ENCODE measurements around the gene NMNAT3. TPM values are rescaled to one million over a fixed set of nuclear protein-coding genes. Genes with fewer than 3 reads are reported as not detected.

Gene NMNAT3
- total and polyA plus RNA-seq, 2 experiments from 2014 or later = 8.3 to 9.2 TPM

- H3K9me3 Mint-ChIP-seq = no peaks in the 10 kb centered on the region
- TF ChIP-seq JUNB (IDR thresholded peaks at IDR 0.05; ENCODE audit: unreplicated experiment) (no peak), NANOG (IDR thresholded peaks at IDR 0.05; ENCODE audit: borderline replicate concordance) (no peak), EZH2 (IDR thresholded peaks at IDR 0.05; ENCODE audit: low read depth, unreplicated experiment) (no peak), STAT1 (IDR thresholded peaks at IDR 0.05; ENCODE audit: unreplicated experiment) (no peak), CTCF (conservative IDR thresholded peaks at IDR 0.05; ENCODE audit: low read depth in 2 of 2) (no peak), ETS1 (IDR thresholded peaks at IDR 0.05) (no peak)
- no peaks in the 10 kb centered on the region for H3K27me3 ChIP-seq (ENCODE audit: insufficient read depth)
- no peaks in the 10 kb centered on the region for H3K36me3 ChIP-seq (ENCODE audit: insufficient read depth)
- ATAC-seq (no peak), DNase-seq (ENCODE audit: low spot score) (no peak)
- H3K27ac Mint-ChIP-seq = no peak overlapping the region
- H3K36me3 Mint-ChIP-seq (ENCODE audit: low read depth) = no peaks in the 10 kb centered on the region
- no peak overlapping the region for H3K4me3 Mint-ChIP-seq
- H3K4me3 ChIP-seq = no peak overlapping the region
- H3K9me2 ChIP-seq (ENCODE audit: insufficient read depth) = peaks cover 11% of the 10 kb centered on the region; the same call in 1 of the 2 replicates
- no peak overlapping the region for H3K4me2 ChIP-seq
- no peaks in the 10 kb centered on the region for H4K20me1 ChIP-seq (replicated peaks; ENCODE audit: insufficient read depth)
- no peak overlapping the region for H2AFZ ChIP-seq
- H3K4me1 Mint-ChIP-seq = peaks cover 8% of the 10 kb centered on the region
- H3K27ac ChIP-seq (ENCODE audit: low read depth) = no peak overlapping the region
- no peaks in the 10 kb centered on the region for H3F3A ChIP-seq (replicated peaks; ENCODE audit: low read depth)
- peaks cover 6% of the 10 kb centered on the region for H3K27me3 Mint-ChIP-seq (ENCODE audit: insufficient read depth, low read depth, poor library complexity)
- no peaks in the 10 kb centered on the region for H3K79me2 ChIP-seq (replicated peaks; ENCODE audit: insufficient read depth)
- peaks cover 19% of the 10 kb centered on the region for H3K4me1 ChIP-seq (ENCODE audit: insufficient read depth)
Measured at GRCh38 chr3:139659511-139659910, 18.3 kb downstream of the NMNAT3 start.

GRCh38 chr3:139657936-139658335 is 19.8 kb downstream of the NMNAT3 start:
- H3K27me3 Mint-ChIP-seq (ENCODE audit: insufficient read depth, low read depth, poor library complexity) = peaks cover 6% of the 10 kb centered on the region
- H3K4me2 ChIP-seq = no peak overlapping the region
- H3K9me2 ChIP-seq (ENCODE audit: insufficient read depth) = peaks cover 11% of the 10 kb centered on the region; the same call in 1 of the 2 replicates
- DNase-seq (ENCODE audit: low spot score) (no peak), ATAC-seq (no peak)
- H3K4me1 Mint-ChIP-seq = peaks cover 20% of the 10 kb centered on the region
- no peak overlapping the region for H3K27ac ChIP-seq (ENCODE audit: low read depth)
- no peak overlapping the region for H2AFZ ChIP-seq
- no peaks in the 10 kb centered on the region for H4K20me1 ChIP-seq (replicated peaks; ENCODE audit: insufficient read depth)
- no peaks in the 10 kb centered on the region for H3K79me2 ChIP-seq (replicated peaks; ENCODE audit: insufficient read depth)
- no peak overlapping the region for H3K27ac Mint-ChIP-seq
- H3K9me3 Mint-ChIP-seq = no peaks in the 10 kb centered on the region
- TF ChIP-seq ZNF462 (CRISPR knock-in tag; IDR thresholded peaks at IDR 0.05) (no peak), NANOG (IDR thresholded peaks at IDR 0.05; ENCODE audit: borderline replicate concordance) (no peak), STAT1 (IDR thresholded peaks at IDR 0.05; ENCODE audit: unreplicated experiment) (no peak), ZNF331 (CRISPR knock-in tag; IDR thresholded peaks at IDR 0.05; ENCODE audit: low read depth) (no peak), JUNB (IDR thresholded peaks at IDR 0.05; ENCODE audit: unreplicated experiment) (no peak), CTCF (conservative IDR thresholded peaks at IDR 0.05; ENCODE audit: low read depth in 2 of 2) (no peak), ETS1 (IDR thresholded peaks at IDR 0.05) (no peak), EZH2 (IDR thresholded peaks at IDR 0.05; ENCODE audit: low read depth, unreplicated experiment) (no peak)
- H3F3A ChIP-seq (replicated peaks; ENCODE audit: low read depth) = no peaks in the 10 kb centered on the region
- no peak overlapping the region for H3K4me3 Mint-ChIP-seq
- H3K4me1 ChIP-seq (ENCODE audit: insufficient read depth) = peaks cover 32% of the 10 kb centered on the region
- H3K36me3 Mint-ChIP-seq (ENCODE audit: low read depth) = no peaks in the 10 kb centered on the region
- no peaks in the 10 kb centered on the region for H3K27me3 ChIP-seq (ENCODE audit: insufficient read depth)
- no peaks in the 10 kb centered on the region for H3K36me3 ChIP-seq (ENCODE audit: insufficient read depth)
- no peak overlapping the region for H3K4me3 ChIP-seq

Measured in GM23338 (cell line).